Colonic mucosa (tissue), 4 donors: ENCODE results near the gene NKD2. TPM values are rescaled to one million over a fixed set of nuclear protein-coding genes. Genes with fewer than 3 reads are reported as not detected.

ENCODE experiments used
- DNase-seq: peaks from one replicate; pipeline ENCODE4 v3.0.0-alpha.2; 2020
- H3K27ac ChIP-seq: fragments of 200-600 bp; one replicate; pipeline ENCODE4 v1.8.0; 2021
- H3K27me3 ChIP-seq: fragments of 200-600 bp; one replicate; pipeline ENCODE4 v1.8.0; 2021
- H3K36me3 ChIP-seq: fragments of 200-600 bp; one replicate; pipeline ENCODE4 v1.8.0; 2021
- H3K4me1 ChIP-seq: fragments of 200-600 bp; one replicate; pipeline ENCODE4 v1.8.0; 2021; ENCODE audit warnings: mild to moderate bottlenecking
- H3K4me3 ChIP-seq: fragments of 200-600 bp; one replicate; pipeline ENCODE4 v1.8.0; 2021
- H3K9ac ChIP-seq, 2 donors: one replicate each; pipeline ENCODE4 v1.7.0; 2013; ENCODE audit warnings: control low read depth in 2 of 2, low read depth in 2 of 2, low read length in 2 of 2
- H3K9me3 ChIP-seq: fragments of 200-600 bp; one replicate; pipeline ENCODE4 v1.8.0; 2021
- intact Hi-C: fragments of 100-400 bp; cut with DNase I; formaldehyde crosslinking; loops from one replicate; pipeline ENCODE4 v1.14.1; 2022
- total RNA-seq, 2 donors: library from RNA; stranded (reverse); fragmentation: NEBNext Ultra II Directional in 1 of 2; extraction: Animal tissue kit (Norgen Biotek cat#: 25700) in 1 of 2; gene quantifications; one replicate each; pipeline ENCODE4 v1.2.1, GENCODE V29; 2021
- TF ChIP-seq, protein P1 (sequence below): fragments of 200-600 bp; IDR thresholded peaks from one replicate; pipeline ENCODE4 v1.8.0; 2022; ENCODE audit warnings: antibody characterized with exemption, mild to moderate bottlenecking
- donor health status: healthy.
- donor health status: DM: no; HTN: no; CAD: no.
- donor health status: DM: no; HTN: no; CAD: no.

NKD2 gene
- total RNA-seq, 2 donors from 2014 or later, result 0.94 to 1.9 TPM

GRCh38 chr5:1029945-1030625 is 21.5 kb downstream of the NKD2 start:
- intact Hi-C loops, result no loop called here
- no peaks in the 10 kb centered on the region for H3K36me3 ChIP-seq
- H3K4me1 ChIP-seq, result no peaks in the 10 kb centered on the region
- H3K4me3 ChIP-seq, result no peak overlapping the region
- H3K27ac ChIP-seq, result no peak overlapping the region
- no peaks in the 10 kb centered on the region for H3K27me3 ChIP-seq
- no peak for DNase-seq
- H3K9ac ChIP-seq, result no peak overlapping the region
- no peaks in the 10 kb centered on the region for H3K9me3 ChIP-seq
- TF ChIP-seq, protein P1, sequence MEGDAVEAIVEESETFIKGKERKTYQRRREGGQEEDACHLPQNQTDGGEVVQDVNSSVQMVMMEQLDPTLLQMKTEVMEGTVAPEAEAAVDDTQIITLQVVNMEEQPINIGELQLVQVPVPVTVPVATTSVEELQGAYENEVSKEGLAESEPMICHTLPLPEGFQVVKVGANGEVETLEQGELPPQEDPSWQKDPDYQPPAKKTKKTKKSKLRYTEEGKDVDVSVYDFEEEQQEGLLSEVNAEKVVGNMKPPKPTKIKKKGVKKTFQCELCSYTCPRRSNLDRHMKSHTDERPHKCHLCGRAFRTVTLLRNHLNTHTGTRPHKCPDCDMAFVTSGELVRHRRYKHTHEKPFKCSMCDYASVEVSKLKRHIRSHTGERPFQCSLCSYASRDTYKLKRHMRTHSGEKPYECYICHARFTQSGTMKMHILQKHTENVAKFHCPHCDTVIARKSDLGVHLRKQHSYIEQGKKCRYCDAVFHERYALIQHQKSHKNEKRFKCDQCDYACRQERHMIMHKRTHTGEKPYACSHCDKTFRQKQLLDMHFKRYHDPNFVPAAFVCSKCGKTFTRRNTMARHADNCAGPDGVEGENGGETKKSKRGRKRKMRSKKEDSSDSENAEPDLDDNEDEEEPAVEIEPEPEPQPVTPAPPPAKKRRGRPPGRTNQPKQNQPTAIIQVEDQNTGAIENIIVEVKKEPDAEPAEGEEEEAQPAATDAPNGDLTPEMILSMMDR, result no peak

GRCh38 chr5:1030801-1031271 is 22.2 kb downstream of the NKD2 start:
- Histone ChIP-seq H3K36me3 (no peaks in the 10 kb centered on the region), H3K4me3 (no peak overlapping the region), H3K9ac (no peak overlapping the region), H3K9me3 (no peaks in the 10 kb centered on the region), H3K27ac (no peak overlapping the region), H3K4me1 (no peaks in the 10 kb centered on the region), H3K27me3 (no peaks in the 10 kb centered on the region)
- no peak for DNase-seq
- TF ChIP-seq, protein P1, result no peak
- intact Hi-C loops, result no loop called here

- intact Hi-C loops, result no loop called here
- H3K4me1 ChIP-seq, result no peaks in the 10 kb centered on the region
- no peak overlapping the region for H3K4me3 ChIP-seq
- H3K27ac ChIP-seq, result no peak overlapping the region
- TF ChIP-seq, protein P1, result no peak
- DNase-seq, result no peak
- H3K9ac ChIP-seq, result no peak overlapping the region
- H3K27me3 ChIP-seq, result no peaks in the 10 kb centered on the region
- no peaks in the 10 kb centered on the region for H3K9me3 ChIP-seq
- no peaks in the 10 kb centered on the region for H3K36me3 ChIP-seq
Observed at GRCh38 chr5:1031306-1031959, 22.8 kb downstream of the NKD2 start.

DNA sequence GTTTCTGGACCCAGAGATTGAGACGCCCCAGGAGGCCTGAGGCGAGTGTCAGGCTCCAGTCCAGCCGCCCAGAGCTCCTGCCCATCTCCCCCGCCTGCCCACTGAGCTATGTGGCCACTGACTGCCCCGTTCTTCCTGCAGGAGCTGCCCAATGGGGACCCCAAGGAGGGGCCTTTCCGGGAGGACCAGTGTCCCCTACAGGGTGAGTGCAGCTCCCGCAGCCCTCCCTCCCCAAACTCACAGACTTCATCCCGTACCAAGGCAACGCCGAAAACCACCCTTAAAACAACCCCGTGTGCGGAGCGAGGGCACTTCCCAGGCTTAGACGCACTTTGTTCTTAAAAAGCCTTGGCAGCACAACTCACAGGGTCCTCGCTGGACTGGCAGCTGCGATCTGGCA is 23.4 kb downstream of the NKD2 start:
- Histone ChIP-seq H3K27ac (no peak overlapping the region), H3K9me3 (no peaks in the 10 kb centered on the region), H3K36me3 (no peaks in the 10 kb centered on the region), H3K4me1 (no peaks in the 10 kb centered on the region), H3K9ac (no peak overlapping the region), H3K4me3 (no peak overlapping the region), H3K27me3 (no peaks in the 10 kb centered on the region)
- DNase-seq, result no peak
- TF ChIP-seq, protein P1, result no peak
- intact Hi-C loops, result no loop called here

DNA sequence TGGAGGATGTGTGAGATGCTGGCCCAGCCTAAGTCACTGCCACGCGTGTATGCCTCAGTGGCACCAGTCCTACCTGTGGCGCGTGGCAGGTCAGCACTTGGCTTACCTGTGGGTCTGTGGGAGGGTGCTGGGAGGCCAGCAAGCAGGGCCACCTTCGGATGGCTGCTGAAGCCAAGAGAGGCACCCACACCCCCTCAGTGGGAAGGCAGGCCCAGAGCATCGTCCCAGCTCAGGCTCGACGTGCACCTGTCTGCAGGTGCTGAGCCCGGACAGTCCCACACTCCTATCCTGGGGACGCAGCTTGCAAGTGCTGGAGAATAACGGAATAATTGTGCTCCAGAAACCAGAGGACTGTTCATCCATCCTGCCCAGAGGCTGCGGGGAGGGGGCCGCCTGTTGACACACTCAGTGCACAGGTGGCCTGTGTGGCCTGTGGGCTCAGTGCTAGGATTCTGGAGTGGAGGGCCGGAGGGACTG is 24.0 kb downstream of the NKD2 start:
- no peak for DNase-seq
- no peak overlapping the region for H3K4me3 ChIP-seq
- TF ChIP-seq, protein P1, result no peak
- H3K27me3 ChIP-seq, result no peaks in the 10 kb centered on the region
- no peaks in the 10 kb centered on the region for H3K4me1 ChIP-seq
- no peak overlapping the region for H3K9ac ChIP-seq
- intact Hi-C loops, result no loop called here
- no peak overlapping the region for H3K27ac ChIP-seq
- H3K36me3 ChIP-seq, result no peaks in the 10 kb centered on the region
- H3K9me3 ChIP-seq, result no peaks in the 10 kb centered on the region
